ENCODE measurements around the gene TAS2R19.

DNA sequence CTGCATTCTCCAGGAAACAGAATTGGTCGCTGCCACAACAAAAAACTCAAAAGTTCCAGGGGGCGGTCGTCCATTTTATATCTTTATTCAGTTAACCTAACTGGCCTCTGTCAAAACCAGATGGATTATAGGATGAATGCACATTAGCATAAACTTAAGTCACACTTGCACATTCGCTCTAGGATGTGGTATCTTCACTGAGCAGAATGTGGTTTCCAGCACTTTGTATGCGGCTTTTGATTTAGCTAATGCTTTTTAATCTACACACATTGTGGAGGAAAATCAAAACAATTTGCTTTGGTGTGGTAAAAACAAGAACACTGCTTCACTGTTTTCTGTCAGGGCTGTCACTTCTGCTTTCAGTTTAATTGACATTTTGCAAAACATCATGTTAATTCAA, 40.2 kb downstream of the TAS2R19 start:
- TF ChIP-seq ESRRG (CRISPR knock-in tag; IDR thresholded peaks at IDR 0.05) (no peak), ARNTL (CRISPR knock-in tag; IDR thresholded peaks at IDR 0.05; ENCODE audit: borderline replicate concordance, low read depth) (no peak), ZFP30 (CRISPR knock-in tag; IDR thresholded peaks at IDR 0.05) (no peak), ZFP3 (CRISPR knock-in tag; IDR thresholded peaks at IDR 0.05) (no peak), SNAI2 (CRISPR knock-in tag; IDR thresholded peaks at IDR 0.05) (no peak), ZNF565 (CRISPR knock-in tag; conservative IDR thresholded peaks at IDR 0.05; ENCODE audit: low read depth) (no peak), CSDC2 (CRISPR knock-in tag; IDR thresholded peaks at IDR 0.05) (no peak), GLIS3 (CRISPR knock-in tag; IDR thresholded peaks at IDR 0.05) (no peak)
- TF ChIP-seq, protein P1, sequence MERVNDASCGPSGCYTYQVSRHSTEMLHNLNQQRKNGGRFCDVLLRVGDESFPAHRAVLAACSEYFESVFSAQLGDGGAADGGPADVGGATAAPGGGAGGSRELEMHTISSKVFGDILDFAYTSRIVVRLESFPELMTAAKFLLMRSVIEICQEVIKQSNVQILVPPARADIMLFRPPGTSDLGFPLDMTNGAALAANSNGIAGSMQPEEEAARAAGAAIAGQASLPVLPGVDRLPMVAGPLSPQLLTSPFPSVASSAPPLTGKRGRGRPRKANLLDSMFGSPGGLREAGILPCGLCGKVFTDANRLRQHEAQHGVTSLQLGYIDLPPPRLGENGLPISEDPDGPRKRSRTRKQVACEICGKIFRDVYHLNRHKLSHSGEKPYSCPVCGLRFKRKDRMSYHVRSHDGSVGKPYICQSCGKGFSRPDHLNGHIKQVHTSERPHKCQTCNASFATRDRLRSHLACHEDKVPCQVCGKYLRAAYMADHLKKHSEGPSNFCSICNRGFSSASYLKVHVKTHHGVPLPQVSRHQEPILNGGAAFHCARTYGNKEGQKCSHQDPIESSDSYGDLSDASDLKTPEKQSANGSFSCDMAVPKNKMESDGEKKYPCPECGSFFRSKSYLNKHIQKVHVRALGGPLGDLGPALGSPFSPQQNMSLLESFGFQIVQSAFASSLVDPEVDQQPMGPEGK (CRISPR knock-in tag; IDR thresholded peaks at IDR 0.05; ENCODE audit: borderline replicate concordance), result no peak
- TF ChIP-seq, protein P2, sequence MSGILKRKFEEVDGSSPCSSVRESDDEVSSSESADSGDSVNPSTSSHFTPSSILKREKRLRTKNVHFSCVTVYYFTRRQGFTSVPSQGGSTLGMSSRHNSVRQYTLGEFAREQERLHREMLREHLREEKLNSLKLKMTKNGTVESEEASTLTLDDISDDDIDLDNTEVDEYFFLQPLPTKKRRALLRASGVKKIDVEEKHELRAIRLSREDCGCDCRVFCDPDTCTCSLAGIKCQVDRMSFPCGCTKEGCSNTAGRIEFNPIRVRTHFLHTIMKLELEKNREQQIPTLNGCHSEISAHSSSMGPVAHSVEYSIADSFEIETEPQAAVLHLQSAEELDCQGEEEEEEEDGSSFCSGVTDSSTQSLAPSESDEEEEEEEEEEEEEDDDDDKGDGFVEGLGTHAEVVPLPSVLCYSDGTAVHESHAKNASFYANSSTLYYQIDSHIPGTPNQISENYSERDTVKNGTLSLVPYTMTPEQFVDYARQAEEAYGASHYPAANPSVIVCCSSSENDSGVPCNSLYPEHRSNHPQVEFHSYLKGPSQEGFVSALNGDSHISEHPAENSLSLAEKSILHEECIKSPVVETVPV (CRISPR knock-in tag; IDR thresholded peaks at IDR 0.05), result no peak
- TF ChIP-seq, protein P3, sequence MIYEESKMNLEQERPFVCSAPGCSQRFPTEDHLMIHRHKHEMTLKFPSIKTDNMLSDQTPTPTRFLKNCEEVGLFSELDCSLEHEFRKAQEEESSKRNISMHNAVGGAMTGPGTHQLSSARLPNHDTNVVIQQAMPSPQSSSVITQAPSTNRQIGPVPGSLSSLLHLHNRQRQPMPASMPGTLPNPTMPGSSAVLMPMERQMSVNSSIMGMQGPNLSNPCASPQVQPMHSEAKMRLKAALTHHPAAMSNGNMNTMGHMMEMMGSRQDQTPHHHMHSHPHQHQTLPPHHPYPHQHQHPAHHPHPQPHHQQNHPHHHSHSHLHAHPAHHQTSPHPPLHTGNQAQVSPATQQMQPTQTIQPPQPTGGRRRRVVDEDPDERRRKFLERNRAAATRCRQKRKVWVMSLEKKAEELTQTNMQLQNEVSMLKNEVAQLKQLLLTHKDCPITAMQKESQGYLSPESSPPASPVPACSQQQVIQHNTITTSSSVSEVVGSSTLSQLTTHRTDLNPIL (CRISPR knock-in tag; IDR thresholded peaks at IDR 0.05; ENCODE audit: low read depth), result no peak

Data from SK-N-SH treated with all-trans-retinoic acid at 6 μM for 48 hours (cell line).